Bronchial epithelial cell (primary cell): ENCODE data around the gene KIF17. TPM values are rescaled to one million over a fixed set of nuclear protein-coding genes. Genes with fewer than 3 reads are reported as not detected.

Experiments
- DNase-seq: peaks from one replicate; pipeline ENCODE4 v3.0.0-alpha.2; 2010; ENCODE audit warnings: low read depth
- FAIRE-seq: peaks from 2 replicates; lab custom pipeline; 2011; peaks lifted over from hg19 to GRCh38; lab: Jason Lieb, UNC
- H3K27me3 ChIP-seq: 2 replicates; pipeline ENCODE4 v1.5.1; 2011; ENCODE audit warnings: low read length; ENCODE audit not compliant: control insufficient read depth, insufficient read depth
- H3K36me3 ChIP-seq: 2 replicates; pipeline ENCODE4 v1.5.1; 2011; ENCODE audit warnings: low read length; ENCODE audit not compliant: control insufficient read depth, insufficient read depth
- H3K4me3 ChIP-seq: 2 replicates; pipeline ENCODE4 v1.5.1; 2011; ENCODE audit warnings: mild to moderate bottlenecking, low read depth, low read length, control low read depth
- total RNA-seq: library from RNA; depleted of rRNA; stranded (reverse); fragments of >200 nt; gene quantifications from 2 replicates; pipeline ENCODE4 v1.2.1, GENCODE V29; 2014
- TF ChIP-seq, protein P1 (sequence below): IDR thresholded peaks from 2 replicates; pipeline ENCODE4 v1.5.1; 2011; ENCODE audit warnings: mild to moderate bottlenecking, moderate library complexity, low read length, control low read depth, inconsistent platforms; ENCODE audit not compliant: insufficient read depth, severe bottlenecking

The KIF17 gene
- total RNA-seq, 1 donor from 2014 or later, result 3.2 TPM

- Histone ChIP-seq H3K4me3 (no peak overlapping the region), H3K27me3 (no peaks in the 10 kb centered on the region), H3K36me3 (no peaks in the 10 kb centered on the region)
- no peak for FAIRE-seq
- TF ChIP-seq, protein P1, sequence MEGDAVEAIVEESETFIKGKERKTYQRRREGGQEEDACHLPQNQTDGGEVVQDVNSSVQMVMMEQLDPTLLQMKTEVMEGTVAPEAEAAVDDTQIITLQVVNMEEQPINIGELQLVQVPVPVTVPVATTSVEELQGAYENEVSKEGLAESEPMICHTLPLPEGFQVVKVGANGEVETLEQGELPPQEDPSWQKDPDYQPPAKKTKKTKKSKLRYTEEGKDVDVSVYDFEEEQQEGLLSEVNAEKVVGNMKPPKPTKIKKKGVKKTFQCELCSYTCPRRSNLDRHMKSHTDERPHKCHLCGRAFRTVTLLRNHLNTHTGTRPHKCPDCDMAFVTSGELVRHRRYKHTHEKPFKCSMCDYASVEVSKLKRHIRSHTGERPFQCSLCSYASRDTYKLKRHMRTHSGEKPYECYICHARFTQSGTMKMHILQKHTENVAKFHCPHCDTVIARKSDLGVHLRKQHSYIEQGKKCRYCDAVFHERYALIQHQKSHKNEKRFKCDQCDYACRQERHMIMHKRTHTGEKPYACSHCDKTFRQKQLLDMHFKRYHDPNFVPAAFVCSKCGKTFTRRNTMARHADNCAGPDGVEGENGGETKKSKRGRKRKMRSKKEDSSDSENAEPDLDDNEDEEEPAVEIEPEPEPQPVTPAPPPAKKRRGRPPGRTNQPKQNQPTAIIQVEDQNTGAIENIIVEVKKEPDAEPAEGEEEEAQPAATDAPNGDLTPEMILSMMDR, result no peak
- DNase-seq, result no peak
These were observed 7.9 kb downstream of the KIF17 start for GRCh38 chr1:20709868-20710267.

- Histone ChIP-seq H3K36me3 (no peaks in the 10 kb centered on the region), H3K27me3 (no peaks in the 10 kb centered on the region), H3K4me3 (no peak overlapping the region)
- DNase-seq, result no peak
- TF ChIP-seq, protein P1, result no peak
- FAIRE-seq, result no peak
These were observed 8.9 kb downstream of the KIF17 start for GRCh38 chr1:20708891-20709290.

- no peak overlapping the region for H3K4me3 ChIP-seq
- no peak for DNase-seq
- H3K27me3 ChIP-seq, result no peaks in the 10 kb centered on the region
- FAIRE-seq, result no peak
- TF ChIP-seq, protein P1, result no peak
- H3K36me3 ChIP-seq, result no peaks in the 10 kb centered on the region
These were observed 9.8 kb downstream of the KIF17 start for GRCh38 chr1:20708057-20708456.

DNA sequence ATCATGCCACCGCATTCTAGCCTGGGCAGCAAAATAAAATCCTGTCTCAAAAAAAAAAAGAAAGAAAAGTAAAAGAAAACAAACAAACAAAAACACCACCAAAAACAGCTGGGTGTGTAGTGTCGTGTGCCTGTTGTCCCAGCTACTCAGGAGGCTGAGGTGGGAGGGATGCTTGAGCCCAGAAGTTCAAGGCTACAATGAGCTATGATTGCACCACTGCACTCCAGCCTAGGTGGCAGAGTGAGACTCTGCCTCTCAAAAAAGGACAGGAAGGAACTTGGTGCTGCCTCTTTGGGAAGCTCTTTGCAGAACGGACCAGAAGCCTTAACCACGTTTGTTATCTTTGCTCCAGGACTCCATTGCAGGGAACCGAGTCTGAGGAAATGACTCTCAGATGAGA lies 11.0 kb downstream of the KIF17 start:
- no peak for DNase-seq
- Histone ChIP-seq H3K4me3 (no peak overlapping the region), H3K27me3 (no peaks in the 10 kb centered on the region), H3K36me3 (no peaks in the 10 kb centered on the region)
- peak; percentile 91 for FAIRE-seq
- TF ChIP-seq, protein P1, result no peak

- FAIRE-seq (no peak), DNase-seq (no peak)
- TF ChIP-seq, protein P1, result no peak
- Histone ChIP-seq H3K27me3 (no peaks in the 10 kb centered on the region), H3K4me3 (no peak overlapping the region), H3K36me3 (no peaks in the 10 kb centered on the region)
These were observed 12.5 kb downstream of the KIF17 start for GRCh38 chr1:20705203-20705755.
